Measurements from ENCODE around the gene AHDC1.

DNA sequence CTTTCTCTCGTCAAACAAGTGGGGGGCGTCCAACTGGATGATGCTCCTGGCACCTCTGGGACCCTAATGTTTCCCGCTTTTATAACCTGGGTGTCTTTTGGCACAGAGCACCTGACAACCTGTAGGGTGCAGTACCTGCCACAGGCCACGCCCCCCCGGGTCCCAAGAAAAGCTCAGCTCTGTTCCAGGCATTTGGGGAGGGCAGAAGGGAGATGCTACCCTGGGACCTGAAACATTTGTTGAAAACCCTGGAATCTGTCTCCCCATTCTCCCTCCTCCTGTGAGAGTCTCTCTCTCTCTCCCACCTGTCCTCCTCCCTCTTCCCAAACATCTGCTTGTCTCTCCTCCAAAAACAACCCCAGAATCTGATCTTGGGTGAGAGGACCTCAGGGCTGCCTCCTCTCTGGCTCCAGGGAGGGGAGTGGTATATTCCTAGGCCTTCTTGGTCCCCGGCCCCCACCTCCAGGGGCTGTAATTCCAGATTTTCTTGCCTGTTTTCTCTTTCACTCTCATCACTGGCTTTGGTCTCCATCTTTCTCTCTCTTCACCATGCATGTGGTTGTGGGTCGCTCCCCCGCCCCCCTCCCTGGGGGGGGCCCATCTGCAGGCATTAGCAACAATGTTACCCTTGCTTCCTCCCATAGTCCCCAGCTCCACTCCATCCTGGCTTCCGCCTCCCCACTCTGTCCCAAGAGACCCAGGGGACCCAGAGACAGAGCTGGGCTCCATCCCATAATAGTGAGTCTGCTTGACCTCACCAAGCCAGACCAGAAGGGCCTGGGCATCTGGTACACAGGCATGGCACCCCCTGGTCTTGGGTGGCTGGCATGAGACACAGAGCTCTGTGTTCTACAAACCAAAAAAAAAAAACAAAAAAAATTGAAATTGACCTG is 4.1 kb downstream of the AHDC1 start:
- TF ChIP-seq POLR2A (IDR thresholded peaks at IDR 0.05; ENCODE audit: insufficient read depth in 1 of 2, low read depth in 2 of 2, low read length in 2 of 2) (no peak), ZFP36 (IDR thresholded peaks at IDR 0.05; ENCODE audit: borderline replicate concordance, low read depth, low read length, partially characterized antibody) (no peak), KLF9 (CRISPR knock-in tag; IDR thresholded peaks at IDR 0.05; ENCODE audit: low read depth) (no peak), TEAD3 (CRISPR knock-in tag; optimal IDR thresholded peaks at IDR 0.05; ENCODE audit: borderline replicate concordance) (no peak), SP1 (IDR thresholded peaks at IDR 0.05) (no peak), SP1 (CRISPR knock-in tag; IDR thresholded peaks at IDR 0.05) (no peak), KDM5B (CRISPR knock-in tag; IDR thresholded peaks at IDR 0.05; ENCODE audit: borderline replicate concordance) (no peak)
- TF ChIP-seq, protein P1, sequence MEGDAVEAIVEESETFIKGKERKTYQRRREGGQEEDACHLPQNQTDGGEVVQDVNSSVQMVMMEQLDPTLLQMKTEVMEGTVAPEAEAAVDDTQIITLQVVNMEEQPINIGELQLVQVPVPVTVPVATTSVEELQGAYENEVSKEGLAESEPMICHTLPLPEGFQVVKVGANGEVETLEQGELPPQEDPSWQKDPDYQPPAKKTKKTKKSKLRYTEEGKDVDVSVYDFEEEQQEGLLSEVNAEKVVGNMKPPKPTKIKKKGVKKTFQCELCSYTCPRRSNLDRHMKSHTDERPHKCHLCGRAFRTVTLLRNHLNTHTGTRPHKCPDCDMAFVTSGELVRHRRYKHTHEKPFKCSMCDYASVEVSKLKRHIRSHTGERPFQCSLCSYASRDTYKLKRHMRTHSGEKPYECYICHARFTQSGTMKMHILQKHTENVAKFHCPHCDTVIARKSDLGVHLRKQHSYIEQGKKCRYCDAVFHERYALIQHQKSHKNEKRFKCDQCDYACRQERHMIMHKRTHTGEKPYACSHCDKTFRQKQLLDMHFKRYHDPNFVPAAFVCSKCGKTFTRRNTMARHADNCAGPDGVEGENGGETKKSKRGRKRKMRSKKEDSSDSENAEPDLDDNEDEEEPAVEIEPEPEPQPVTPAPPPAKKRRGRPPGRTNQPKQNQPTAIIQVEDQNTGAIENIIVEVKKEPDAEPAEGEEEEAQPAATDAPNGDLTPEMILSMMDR (CRISPR knock-in tag; IDR thresholded peaks at IDR 0.05), result no peak

Data from HepG2 (cell line).